ENCODE results near the gene RNF166. TPM values are rescaled to one million over a fixed set of nuclear protein-coding genes. Genes with fewer than 3 reads are reported as not detected.
A peak's percentile ranks its signal among the peaks of the same experiment; 100 is the strongest.

RNF166 gene
- total RNA-seq, 1 experiment from 2014 or later, result 19.8 TPM

- Histone ChIP-seq H3K4me1 (ENCODE audit: control insufficient read depth, insufficient read depth, low read length) (no peaks in the 10 kb centered on the region; the same call in 1 of the 2 replicates), H3K36me3 (ENCODE audit: control insufficient read depth, insufficient read depth, low read length) (no peaks in the 10 kb centered on the region), H3K27me3 (ENCODE audit: control insufficient read depth, insufficient read depth, low read length) (no peaks in the 10 kb centered on the region), H3K9me3 (ENCODE audit: control insufficient read depth, insufficient read depth, low read depth, low read length) (no peaks in the 10 kb centered on the region), H3K4me3 (ENCODE audit: low read depth in 2 of 2, low read length in 2 of 2) (peak within 1 kb of the TSS; percentile 45 to 58), H3K27ac (ENCODE audit: low read length) (no peak within 1 kb of the TSS)
- peak; percentile 92 for ATAC-seq
- in situ Hi-C loops (cut with HindIII; ENCODE audit: low pct_unique_long_range_greater_than_20kb, low sequenced_read_pairs), result no loop called here
- ChIA-PET CTCF (interaction anchor here (1.3 kb wide), 1 partner anchor 10 kb away, joined by 3 read pairs; no protein-coding TSS in a partner anchor), POLR2A (interaction anchor here (0.5 kb wide), 1 partner anchor 19 kb away, joined by 4 read pairs; no protein-coding TSS in a partner anchor)
- no peak for TF ChIP-seq TCF7L2 (IDR thresholded peaks at IDR 0.05; ENCODE audit: low read depth, low read length)
- TF ChIP-seq POLR2AphosphoS5 (IDR thresholded peaks at IDR 0.05; ENCODE audit: low read depth, low read length), result no peak
- TF ChIP-seq REST (IDR thresholded peaks at IDR 0.05; ENCODE audit: insufficient read depth in 1 of 2, low read depth in 2 of 2, low read length in 1 of 2), result no peak
- no peak for TF ChIP-seq SIN3A (IDR thresholded peaks at IDR 0.05; ENCODE audit: borderline replicate concordance, insufficient read depth, low read depth, low read length)
- no peak for TF ChIP-seq CTCF (IDR thresholded peaks at IDR 0.05)
- BruUV-seq (replicated peaks), result no TSS peak
- intact Hi-C loops (cut with micrococcal nuclease; ENCODE audit: unreplicated experiment), result no loop called here
- DNase-seq (ENCODE audit: low read depth, low spot score), result no peak
Measured at GRCh38 chr16:88686439-88687253, 19.6 kb downstream of the RNF166 start, which contains the start of gene SNAI3. Gene SNAI3 (minus strand): TSS chr16:88686507. CDS start chr16:88686406, 101 bp downstream.

- ATAC-seq, result peak; percentile 54
- CTCF ChIA-PET, result no interaction called here
- TF ChIP-seq CTCF (IDR thresholded peaks at IDR 0.05) (no peak), SIN3A (IDR thresholded peaks at IDR 0.05; ENCODE audit: borderline replicate concordance, insufficient read depth, low read depth, low read length) (no peak), TCF7L2 (IDR thresholded peaks at IDR 0.05; ENCODE audit: low read depth, low read length) (no peak), POLR2AphosphoS5 (IDR thresholded peaks at IDR 0.05; ENCODE audit: low read depth, low read length) (no peak), REST (IDR thresholded peaks at IDR 0.05; ENCODE audit: insufficient read depth in 1 of 2, low read depth in 2 of 2, low read length in 1 of 2) (no peak)
Measured at GRCh38 chr16:88686062-88686438, 20.2 kb downstream of the RNF166 start.

More at GRCh38 chr16:88686062-88686438, 20.2 kb downstream of the RNF166 start:
- BruUV-seq (replicated peaks), result no TSS peak
- no peak for DNase-seq (ENCODE audit: low read depth, low spot score)
- H3K27me3 ChIP-seq (ENCODE audit: control insufficient read depth, insufficient read depth, low read length), result no peaks in the 10 kb centered on the region
- POLR2A ChIA-PET, result no interaction called here
- no peaks in the 10 kb centered on the region for H3K9me3 ChIP-seq (ENCODE audit: control insufficient read depth, insufficient read depth, low read depth, low read length)
- H3K27ac ChIP-seq (ENCODE audit: low read length), result no peak overlapping the region
- H3K36me3 ChIP-seq (ENCODE audit: control insufficient read depth, insufficient read depth, low read length), result no peaks in the 10 kb centered on the region
- intact Hi-C loops (cut with micrococcal nuclease; ENCODE audit: unreplicated experiment), result no loop called here
- in situ Hi-C loops (cut with HindIII; ENCODE audit: low pct_unique_long_range_greater_than_20kb, low sequenced_read_pairs), result no loop called here
- H3K4me1 ChIP-seq (ENCODE audit: control insufficient read depth, insufficient read depth, low read length), result no peaks in the 10 kb centered on the region; the same call in 1 of the 2 replicates
- H3K4me3 ChIP-seq (ENCODE audit: low read depth in 2 of 2, low read length in 2 of 2), result peak overlapping the region; percentile 45 to 58
